GM12891 (cell line): Measurements from ENCODE around the gene GRIA1.

ENCODE experiments used
- POLR2A ChIP-seq: IDR thresholded peaks from 2 replicates; pipeline ENCODE4 v1.6.1; 2011; ENCODE audit warnings: low read depth, low read length, control low read depth
- POLR2AphosphoS5 ChIP-seq: IDR thresholded peaks from 2 replicates; pipeline ENCODE4 v1.6.1; 2011; ENCODE audit warnings: low read depth, low read length, control low read depth
- TAF1 ChIP-seq: IDR thresholded peaks from 2 replicates; pipeline ENCODE4 v1.6.1; 2011; ENCODE audit warnings: low read depth, low read length, control low read depth

DNA sequence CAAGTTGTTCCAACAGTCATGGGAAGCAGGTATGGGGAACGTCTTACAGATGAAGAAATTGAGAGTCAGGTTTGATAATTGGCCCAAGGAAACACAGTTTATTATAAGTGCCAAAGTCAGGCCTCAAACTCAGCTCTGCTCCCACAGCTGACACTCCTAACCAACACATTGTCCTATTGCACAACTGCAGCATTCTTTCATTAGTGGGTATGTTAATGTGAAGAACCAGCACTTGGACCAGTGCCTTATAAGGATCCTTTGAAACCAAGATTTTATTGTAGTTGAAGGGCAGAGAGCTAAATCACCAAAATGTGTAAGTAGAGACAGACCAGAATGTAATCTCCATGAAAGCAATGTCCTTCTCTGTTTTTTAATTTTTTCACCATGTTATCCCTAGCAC, 56.1 kb downstream of the GRIA1 start:
- no peak for TF ChIP-seq POLR2AphosphoS5
- no peak for TF ChIP-seq POLR2A
- TF ChIP-seq TAF1, result no peak
